ENCODE measurements around the gene SRD5A1. TPM values are rescaled to one million over a fixed set of nuclear protein-coding genes. Genes with fewer than 3 reads are reported as not detected.
A peak's percentile ranks its signal among the peaks of the same experiment; 100 is the strongest.

The SRD5A1 gene
- total RNA-seq, 1 donor from 2014 or later, result 31.3 TPM

GRCh38 chr5:6598351-6598900, 34.8 kb upstream of the SRD5A1 start:
- TF ChIP-seq, protein P1, sequence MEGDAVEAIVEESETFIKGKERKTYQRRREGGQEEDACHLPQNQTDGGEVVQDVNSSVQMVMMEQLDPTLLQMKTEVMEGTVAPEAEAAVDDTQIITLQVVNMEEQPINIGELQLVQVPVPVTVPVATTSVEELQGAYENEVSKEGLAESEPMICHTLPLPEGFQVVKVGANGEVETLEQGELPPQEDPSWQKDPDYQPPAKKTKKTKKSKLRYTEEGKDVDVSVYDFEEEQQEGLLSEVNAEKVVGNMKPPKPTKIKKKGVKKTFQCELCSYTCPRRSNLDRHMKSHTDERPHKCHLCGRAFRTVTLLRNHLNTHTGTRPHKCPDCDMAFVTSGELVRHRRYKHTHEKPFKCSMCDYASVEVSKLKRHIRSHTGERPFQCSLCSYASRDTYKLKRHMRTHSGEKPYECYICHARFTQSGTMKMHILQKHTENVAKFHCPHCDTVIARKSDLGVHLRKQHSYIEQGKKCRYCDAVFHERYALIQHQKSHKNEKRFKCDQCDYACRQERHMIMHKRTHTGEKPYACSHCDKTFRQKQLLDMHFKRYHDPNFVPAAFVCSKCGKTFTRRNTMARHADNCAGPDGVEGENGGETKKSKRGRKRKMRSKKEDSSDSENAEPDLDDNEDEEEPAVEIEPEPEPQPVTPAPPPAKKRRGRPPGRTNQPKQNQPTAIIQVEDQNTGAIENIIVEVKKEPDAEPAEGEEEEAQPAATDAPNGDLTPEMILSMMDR (conservative IDR thresholded peaks at IDR 0.05), result no peak
- Mint-ChIP-seq H3K36me3 (ENCODE audit: low read depth) (peaks cover 32% of the 10 kb centered on the region), H3K4me3 (no peak overlapping the region), H3K9me3 (no peaks in the 10 kb centered on the region), H3K27me3 (ENCODE audit: low read depth) (no peaks in the 10 kb centered on the region), H3K4me1 (no peaks in the 10 kb centered on the region), H3K27ac (ENCODE audit: unreplicated experiment) (no peak overlapping the region)
- no peak for DNase-seq (ENCODE audit: low read depth, low spot score)

GRCh38 chr5:6599739-6600138, 33.5 kb upstream of the SRD5A1 start:
- DNase-seq (ENCODE audit: low read depth, low spot score), result no peak
- Mint-ChIP-seq H3K9me3 (no peaks in the 10 kb centered on the region), H3K27ac (ENCODE audit: unreplicated experiment) (peak overlapping the region; percentile 62), H3K27me3 (ENCODE audit: low read depth) (no peaks in the 10 kb centered on the region), H3K4me3 (no peak overlapping the region), H3K36me3 (ENCODE audit: low read depth) (peaks cover 29% of the 10 kb centered on the region), H3K4me1 (no peaks in the 10 kb centered on the region)
- TF ChIP-seq, protein P1 (conservative IDR thresholded peaks at IDR 0.05), result no peak

- Mint-ChIP-seq H3K9me3 (no peaks in the 10 kb centered on the region), H3K27me3 (ENCODE audit: low read depth) (no peaks in the 10 kb centered on the region), H3K4me3 (no peak overlapping the region), H3K4me1 (no peaks in the 10 kb centered on the region), H3K36me3 (ENCODE audit: low read depth) (peaks cover 26% of the 10 kb centered on the region), H3K27ac (ENCODE audit: unreplicated experiment) (peak overlapping the region; percentile 31)
- DNase-seq (ENCODE audit: low read depth, low spot score), result no peak
- TF ChIP-seq, protein P1 (conservative IDR thresholded peaks at IDR 0.05), result no peak
Measured at GRCh38 chr5:6601271-6601670, 32.0 kb upstream of the SRD5A1 start.

DNA sequence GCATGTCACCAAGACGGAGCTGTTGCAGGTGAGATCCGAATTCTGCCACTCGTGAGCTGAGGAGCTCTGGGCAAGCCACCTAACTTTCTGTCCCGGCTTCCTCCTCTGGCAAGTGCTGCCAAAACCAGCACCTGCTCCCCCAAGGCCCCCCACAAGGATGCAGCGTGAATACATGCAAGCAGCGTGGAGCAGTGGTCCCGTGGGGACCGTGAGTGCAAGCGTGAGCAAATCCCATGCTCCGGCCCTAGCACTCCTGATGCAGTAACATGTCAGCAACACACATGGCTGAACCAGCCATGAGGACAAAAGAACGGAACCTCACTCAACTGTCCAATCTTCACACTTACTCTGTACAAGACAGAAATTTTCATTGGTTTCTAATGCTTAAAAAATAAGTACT, 31.4 kb upstream of the SRD5A1 start:
- Mint-ChIP-seq H3K4me1 (no peaks in the 10 kb centered on the region), H3K9me3 (no peaks in the 10 kb centered on the region), H3K27me3 (ENCODE audit: low read depth) (no peaks in the 10 kb centered on the region), H3K4me3 (no peak overlapping the region), H3K27ac (ENCODE audit: unreplicated experiment) (no peak overlapping the region), H3K36me3 (ENCODE audit: low read depth) (peaks cover 21% of the 10 kb centered on the region)
- no peak for DNase-seq (ENCODE audit: low read depth, low spot score)
- TF ChIP-seq, protein P1 (conservative IDR thresholded peaks at IDR 0.05), result no peak

DNA sequence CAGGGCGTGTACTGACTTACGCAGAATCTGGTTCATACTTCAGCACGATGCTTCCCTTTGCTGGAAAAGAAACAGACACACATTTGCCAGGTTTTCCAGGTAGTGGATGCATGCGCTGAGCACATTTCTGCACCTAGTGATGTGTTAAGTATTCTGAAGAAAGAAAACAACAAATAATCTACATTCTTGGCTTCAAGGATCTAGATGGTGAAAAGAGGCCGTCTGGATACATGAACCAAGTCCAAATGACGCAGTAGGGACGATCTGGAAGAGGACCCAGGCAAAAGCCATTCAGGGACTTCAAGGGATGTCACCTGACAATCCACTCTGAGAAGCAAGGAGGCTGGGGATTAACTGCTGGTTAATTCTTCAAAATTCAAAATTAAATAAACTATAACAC, 30.8 kb upstream of the SRD5A1 start:
- peaks cover 20% of the 10 kb centered on the region for H3K36me3 Mint-ChIP-seq (ENCODE audit: low read depth)
- no peaks in the 10 kb centered on the region for H3K27me3 Mint-ChIP-seq (ENCODE audit: low read depth)
- H3K9me3 Mint-ChIP-seq, result no peaks in the 10 kb centered on the region
- DNase-seq (ENCODE audit: low read depth, low spot score), result no peak
- no peaks in the 10 kb centered on the region for H3K4me1 Mint-ChIP-seq
- H3K4me3 Mint-ChIP-seq, result no peak overlapping the region
- TF ChIP-seq, protein P1 (conservative IDR thresholded peaks at IDR 0.05), result no peak
- H3K27ac Mint-ChIP-seq (ENCODE audit: unreplicated experiment), result no peak overlapping the region
